SU-DHL-6 (cell line): Measurements from ENCODE around the gene DENND2C.

ENCODE experiments used
- EZH2phosphoT487 ChIP-seq: fragments of 200-600 bp; sonication (generic), shearing (Covaris generic); conservative IDR thresholded peaks from 2 replicates; pipeline ENCODE4 v1.6.1; 2018; ENCODE audit warnings: mild to moderate bottlenecking, antibody characterized with exemption, low read length, moderate library complexity, mixed read lengths
- TF ChIP-seq, protein P1 (sequence below): fragments of 200-600 bp; sonication (generic); IDR thresholded peaks from one replicate; pipeline ENCODE4 v1.5.1; 2017; ENCODE audit warnings: antibody characterized with exemption, mild to moderate bottlenecking, low read length, moderate library complexity; ENCODE audit not compliant: insufficient read depth, poor library complexity, severe bottlenecking

DNA sequence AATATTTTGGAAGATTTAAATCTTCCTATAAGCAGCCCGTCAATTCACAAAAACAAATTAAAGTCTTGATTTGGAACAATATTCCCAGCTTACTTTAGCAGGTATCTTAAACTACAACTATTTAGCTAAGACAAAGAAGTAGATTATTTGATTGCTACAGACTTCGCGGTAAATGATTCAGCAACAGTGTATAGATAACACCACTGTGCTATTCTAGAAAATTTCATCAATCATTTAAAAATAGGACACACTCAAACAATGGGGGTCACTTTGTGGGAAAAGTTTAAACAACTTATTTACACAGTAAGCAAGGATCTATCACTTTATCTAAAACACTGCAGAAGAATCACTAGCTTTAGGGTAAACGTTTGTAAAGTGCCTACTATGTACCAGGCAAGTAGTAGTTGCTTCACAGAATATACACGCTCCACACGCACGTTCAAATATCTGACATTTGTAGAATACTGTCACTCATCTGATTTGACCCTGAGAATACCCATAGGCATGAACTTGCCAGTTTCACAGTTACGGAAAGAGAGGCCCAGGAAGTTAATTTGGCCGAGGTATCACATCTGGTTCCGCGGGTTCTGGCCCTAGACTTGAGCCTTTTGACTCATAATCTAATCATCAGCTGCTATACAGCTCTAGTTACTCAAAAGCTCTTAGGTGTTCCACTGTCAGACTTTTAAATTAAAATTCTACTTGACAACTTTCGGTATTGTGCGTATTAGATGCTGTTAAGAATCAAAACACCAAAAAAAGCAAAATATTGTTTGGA lies 876 bp downstream of the DENND2C start:
- no peak for TF ChIP-seq EZH2phosphoT487
- TF ChIP-seq, protein P1, sequence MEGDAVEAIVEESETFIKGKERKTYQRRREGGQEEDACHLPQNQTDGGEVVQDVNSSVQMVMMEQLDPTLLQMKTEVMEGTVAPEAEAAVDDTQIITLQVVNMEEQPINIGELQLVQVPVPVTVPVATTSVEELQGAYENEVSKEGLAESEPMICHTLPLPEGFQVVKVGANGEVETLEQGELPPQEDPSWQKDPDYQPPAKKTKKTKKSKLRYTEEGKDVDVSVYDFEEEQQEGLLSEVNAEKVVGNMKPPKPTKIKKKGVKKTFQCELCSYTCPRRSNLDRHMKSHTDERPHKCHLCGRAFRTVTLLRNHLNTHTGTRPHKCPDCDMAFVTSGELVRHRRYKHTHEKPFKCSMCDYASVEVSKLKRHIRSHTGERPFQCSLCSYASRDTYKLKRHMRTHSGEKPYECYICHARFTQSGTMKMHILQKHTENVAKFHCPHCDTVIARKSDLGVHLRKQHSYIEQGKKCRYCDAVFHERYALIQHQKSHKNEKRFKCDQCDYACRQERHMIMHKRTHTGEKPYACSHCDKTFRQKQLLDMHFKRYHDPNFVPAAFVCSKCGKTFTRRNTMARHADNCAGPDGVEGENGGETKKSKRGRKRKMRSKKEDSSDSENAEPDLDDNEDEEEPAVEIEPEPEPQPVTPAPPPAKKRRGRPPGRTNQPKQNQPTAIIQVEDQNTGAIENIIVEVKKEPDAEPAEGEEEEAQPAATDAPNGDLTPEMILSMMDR, result no peak
